Testis (tissue), 3 donors: Measurements from ENCODE around the gene THSD4. TPM values are rescaled to one million over a fixed set of nuclear protein-coding genes. Genes with fewer than 3 reads are reported as not detected.

ENCODE experiments used
- DNase-seq: peaks from one replicate; pipeline ENCODE4 v3.0.0-alpha.2; 2019
- H3K27ac ChIP-seq, 2 donors: fragments of 200-600 bp; sonication (generic); one replicate each; pipeline ENCODE4 v1.5.1; 2019
- H3K27me3 ChIP-seq: fragments of 200-600 bp; sonication (generic); one replicate; pipeline ENCODE4 v1.5.1; 2019
- H3K36me3 ChIP-seq: fragments of 200-600 bp; sonication (generic); one replicate; pipeline ENCODE4 v1.5.1; 2017; ENCODE audit warnings: low read depth; ENCODE audit errors: missing control alignments
- H3K4me1 ChIP-seq: fragments of 200-600 bp; sonication (generic); one replicate; pipeline ENCODE4 v1.5.1; 2019
- H3K4me3 ChIP-seq, 2 donors: fragments of 200-600 bp; sonication (generic); one replicate each; pipeline ENCODE4 v1.5.1; 2017 to 2019
- H3K9me3 ChIP-seq: fragments of 200-600 bp; sonication (generic); one replicate; pipeline ENCODE4 v1.5.1; 2017
- CTCF ChIP-seq, 3 experiments: fragments of 450-650 bp in 2 of 3; fragments of 200-600 bp in 1 of 3; sonication (generic) in 1 of 3; IDR thresholded peaks; one replicate each; pipeline ENCODE4 v1.5.1; 2016 to 2019; ENCODE audit warnings: antibody characterized with exemption in 3 of 3, mild to moderate bottlenecking in 2 of 3, moderate library complexity in 1 of 3
- POLR2A ChIP-seq: fragments of 450-650 bp; IDR thresholded peaks from one replicate; pipeline ENCODE4 v1.6.1; 2017; ENCODE audit warnings: antibody characterized with exemption, mild to moderate bottlenecking, moderate library complexity
- WGBS, 2 donors: methylation state at CpG; one replicate each; pipeline ENCODE4 v1.1.5; 2018; 5-methylcytosine and 5-hydroxymethylcytosine counted together
- intact Hi-C: fragments of 100-400 bp; cut with DNase I; formaldehyde crosslinking; loops from one replicate; pipeline ENCODE4 v1.15.1; 2023; ENCODE audit warnings: low total_unique reads
- polyA plus RNA-seq: library from polyadenylated mRNA; stranded (reverse); fragments of 350-450 nt; fragmentation: Illumina TruSeq; extraction: RNeasy Lipid Tissue Mini Kit (QIAGEN cat#74804); gene quantifications from one replicate; pipeline ENCODE4 v1.2.3, GENCODE V29; 2014; ENCODE audit warnings: low read depth, low replicate concordance; ENCODE audit not compliant: insufficient read depth
- total RNA-seq, 2 donors: library from RNA; depleted of rRNA; stranded (reverse); fragments of >200 nt; gene quantifications; one replicate each; pipeline ENCODE4 v1.2.3, GENCODE V29; 2016

THSD4 gene
- total and polyA plus RNA-seq, 3 donors from 2014 or later = 14.3 to 21.5 (median 18.2) TPM

GRCh38 chr15:71088683-71089082 lies 26.6 kb upstream of the THSD4 start:
- H3K4me1 ChIP-seq = no peaks in the 10 kb centered on the region
- DNase-seq = no peak
- 95 to 100% methylated on average over 1 of the region's 1 CpG for WGBS, 2 donors
- no peaks in the 10 kb centered on the region for H3K27me3 ChIP-seq
- intact Hi-C loops = no loop called here
- no peaks in the 10 kb centered on the region for H3K36me3 ChIP-seq
- H3K9me3 ChIP-seq = no peaks in the 10 kb centered on the region
- no peak overlapping the region for H3K4me3 ChIP-seq
- TF ChIP-seq POLR2A (no peak), CTCF (IDR thresholded peaks at IDR 0.05) (no peak)
- H3K27ac ChIP-seq = no peak overlapping the region

GRCh38 chr15:71089801-71090200 lies 25.5 kb upstream of the THSD4 start:
- no peak for DNase-seq
- no peaks in the 10 kb centered on the region for H3K36me3 ChIP-seq
- WGBS, 2 donors = 40 to 52% methylated on average over 1 of the region's 1 CpG
- no peak overlapping the region for H3K27ac ChIP-seq
- H3K4me3 ChIP-seq = no peak overlapping the region
- H3K27me3 ChIP-seq = no peaks in the 10 kb centered on the region
- TF ChIP-seq CTCF (IDR thresholded peaks at IDR 0.05) (no peak), POLR2A (no peak)
- intact Hi-C loops = no loop called here
- H3K4me1 ChIP-seq = no peaks in the 10 kb centered on the region
- no peaks in the 10 kb centered on the region for H3K9me3 ChIP-seq

- H3K27ac ChIP-seq = no peak overlapping the region
- 93 to 100% methylated on average over 1 of the region's 1 CpG for WGBS, 2 donors
- intact Hi-C loops = no loop called here
- TF ChIP-seq POLR2A (no peak), CTCF (IDR thresholded peaks at IDR 0.05) (no peak)
- no peaks in the 10 kb centered on the region for H3K36me3 ChIP-seq
- H3K4me1 ChIP-seq = peaks cover under 1% of the 10 kb centered on the region
- H3K27me3 ChIP-seq = no peaks in the 10 kb centered on the region
- H3K9me3 ChIP-seq = no peaks in the 10 kb centered on the region
- no peak overlapping the region for H3K4me3 ChIP-seq
- DNase-seq = no peak
These were observed 23.7 kb upstream of the THSD4 start for GRCh38 chr15:71091601-71092000.

GRCh38 chr15:71092056-71092600 lies 23.1 kb upstream of the THSD4 start:
- H3K27me3 ChIP-seq = no peaks in the 10 kb centered on the region
- peaks cover 3% of the 10 kb centered on the region for H3K4me1 ChIP-seq
- 89 to 92% methylated on average over 7 of the region's 7 CpGs for WGBS, 2 donors
- no peaks in the 10 kb centered on the region for H3K9me3 ChIP-seq
- DNase-seq = no peak
- H3K4me3 ChIP-seq = no peak overlapping the region
- no peak overlapping the region for H3K27ac ChIP-seq
- no peaks in the 10 kb centered on the region for H3K36me3 ChIP-seq
- intact Hi-C loops = no loop called here
- no peak for TF ChIP-seq CTCF (IDR thresholded peaks at IDR 0.05)
